Astrocyte of the spinal cord (primary cell): ENCODE results near the gene PTPN2.

Experiments used
- DNase-seq: peaks from one replicate; pipeline ENCODE4 v3.0.0; 2011; ENCODE audit warnings: low read depth, low spot score
- H3K4me3 ChIP-seq: 2 replicates; pipeline ENCODE4 v1.5.1; 2011; ENCODE audit warnings: low read depth, mild to moderate bottlenecking, low read length, moderate library complexity
- CTCF ChIP-seq: IDR thresholded peaks from 2 replicates; pipeline ENCODE4 v1.5.1; 2012; ENCODE audit warnings: low read depth, mild to moderate bottlenecking, low read length, inconsistent platforms
- in situ Hi-C: cut with HindIII; loops from 2 replicates; pipeline ENCODE4 v1.10.0; 2017; ENCODE audit warnings: low sequenced_read_pairs

The PTPN2 gene

GRCh38 chr18:12802538-12802937 is 81.5 kb downstream of the PTPN2 start:
- H3K4me3 ChIP-seq: no peak overlapping the region
- DNase-seq: no peak
- in situ Hi-C loops: no loop called here
- TF ChIP-seq CTCF: no peak

GRCh38 chr18:12796448-12796847 is 87.6 kb downstream of the PTPN2 start:
- no peak for DNase-seq
- no peak for TF ChIP-seq CTCF
- in situ Hi-C loops: no loop called here
- H3K4me3 ChIP-seq: no peak overlapping the region

- TF ChIP-seq CTCF: no peak
- DNase-seq: no peak
- H3K4me3 ChIP-seq: no peak overlapping the region
- in situ Hi-C loops: no loop called here
Measured at GRCh38 chr18:12791610-12792009, 92.4 kb downstream of the PTPN2 start.

GRCh38 chr18:12786669-12787068 is 97.4 kb downstream of the PTPN2 start:
- H3K4me3 ChIP-seq: no peak overlapping the region
- no peak for TF ChIP-seq CTCF
- no peak for DNase-seq
- in situ Hi-C loops: no loop called here

GRCh38 chr18:12783524-12783923 is 100.5 kb downstream of the PTPN2 start:
- no peak for DNase-seq
- in situ Hi-C loops: no loop called here
- H3K4me3 ChIP-seq: no peak overlapping the region
- TF ChIP-seq CTCF: no peak

GRCh38 chr18:12782521-12782920 is 101.5 kb downstream of the PTPN2 start:
- in situ Hi-C loops: no loop called here
- no peak for TF ChIP-seq CTCF
- DNase-seq: no peak
- H3K4me3 ChIP-seq: no peak overlapping the region

- in situ Hi-C loops: no loop called here
- H3K4me3 ChIP-seq: no peak overlapping the region
- no peak for DNase-seq
- TF ChIP-seq CTCF: no peak
Measured at GRCh38 chr18:12779456-12779855, 104.6 kb downstream of the PTPN2 start.
